ENCODE measurements around the gene TMEM176A.

DNA sequence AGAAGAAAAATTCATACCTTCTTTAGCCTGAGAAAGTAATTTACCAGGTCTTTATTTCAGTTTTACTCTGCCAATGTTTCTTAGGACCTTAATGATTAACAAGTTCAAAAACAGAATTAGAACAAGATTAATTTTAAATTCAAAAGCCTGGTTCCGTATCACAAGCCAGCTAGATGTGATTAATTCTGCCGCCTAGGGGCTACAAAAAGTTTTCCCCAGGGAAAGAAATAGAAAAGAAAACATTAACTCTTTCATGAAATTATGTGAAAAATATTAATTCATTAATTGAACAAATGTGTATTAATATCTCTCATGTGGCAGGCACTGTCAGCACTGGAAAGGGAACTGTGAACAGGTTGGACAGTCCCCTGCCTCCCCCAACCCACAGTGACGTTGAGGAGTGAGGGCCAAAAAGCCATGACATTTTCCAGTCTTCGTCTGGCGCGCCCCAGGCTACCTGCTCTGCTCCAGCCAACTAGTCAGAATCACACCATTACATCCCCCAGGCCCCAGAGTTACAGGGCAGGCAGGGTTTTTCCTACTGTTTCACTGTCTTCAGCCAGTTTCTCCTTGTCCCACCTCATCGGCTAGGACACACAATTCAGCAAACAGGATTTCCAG is 20.1 kb downstream of the TMEM176A start:
- TF ChIP-seq EP300 (IDR thresholded peaks at IDR 0.05) = no peak
- TF ChIP-seq, protein P1, sequence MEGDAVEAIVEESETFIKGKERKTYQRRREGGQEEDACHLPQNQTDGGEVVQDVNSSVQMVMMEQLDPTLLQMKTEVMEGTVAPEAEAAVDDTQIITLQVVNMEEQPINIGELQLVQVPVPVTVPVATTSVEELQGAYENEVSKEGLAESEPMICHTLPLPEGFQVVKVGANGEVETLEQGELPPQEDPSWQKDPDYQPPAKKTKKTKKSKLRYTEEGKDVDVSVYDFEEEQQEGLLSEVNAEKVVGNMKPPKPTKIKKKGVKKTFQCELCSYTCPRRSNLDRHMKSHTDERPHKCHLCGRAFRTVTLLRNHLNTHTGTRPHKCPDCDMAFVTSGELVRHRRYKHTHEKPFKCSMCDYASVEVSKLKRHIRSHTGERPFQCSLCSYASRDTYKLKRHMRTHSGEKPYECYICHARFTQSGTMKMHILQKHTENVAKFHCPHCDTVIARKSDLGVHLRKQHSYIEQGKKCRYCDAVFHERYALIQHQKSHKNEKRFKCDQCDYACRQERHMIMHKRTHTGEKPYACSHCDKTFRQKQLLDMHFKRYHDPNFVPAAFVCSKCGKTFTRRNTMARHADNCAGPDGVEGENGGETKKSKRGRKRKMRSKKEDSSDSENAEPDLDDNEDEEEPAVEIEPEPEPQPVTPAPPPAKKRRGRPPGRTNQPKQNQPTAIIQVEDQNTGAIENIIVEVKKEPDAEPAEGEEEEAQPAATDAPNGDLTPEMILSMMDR (IDR thresholded peaks at IDR 0.05) = no peak
- no peak for TF ChIP-seq POLR2AphosphoS5 (IDR thresholded peaks at IDR 0.05)
